Measurements from ENCODE around the gene KNDC1.
"Not testable (repeated sequence)": the region's sequence is repeated elsewhere in the genome, so short reads cannot be mapped to it uniquely, and the experiment has no call there.

Gene KNDC1

GRCh38 chr10:133141958-133142340, 18.1 kb upstream of the KNDC1 start:
- DNase-seq, result no peak

GRCh38 chr10:133142523-133143199, 17.4 kb upstream of the KNDC1 start:
- DNase-seq, result no peak

- no peak for DNase-seq
These were observed 16.9 kb upstream of the KNDC1 start for GRCh38 chr10:133143200-133143533.

DNA sequence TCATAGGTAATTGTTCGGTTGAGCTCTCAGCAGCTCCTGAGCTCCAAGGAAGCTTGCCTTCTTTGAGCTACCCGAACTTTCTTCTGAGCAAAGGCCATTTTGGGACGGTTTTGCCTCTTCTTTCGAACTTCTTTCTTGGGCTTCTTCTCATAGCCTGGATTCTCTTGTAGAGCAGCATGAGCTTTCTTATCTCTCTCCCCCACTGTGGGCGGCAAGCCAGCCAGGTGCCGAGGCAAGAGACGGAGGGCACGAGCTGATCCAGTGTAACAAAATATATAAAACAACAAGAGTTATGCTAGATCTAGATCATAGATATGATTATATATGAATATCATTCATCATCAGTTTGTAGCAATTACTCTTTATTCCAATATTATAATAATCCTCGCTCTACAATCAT, 16.5 kb upstream of the KNDC1 start:
- DNase-seq, result no peak

DNA sequence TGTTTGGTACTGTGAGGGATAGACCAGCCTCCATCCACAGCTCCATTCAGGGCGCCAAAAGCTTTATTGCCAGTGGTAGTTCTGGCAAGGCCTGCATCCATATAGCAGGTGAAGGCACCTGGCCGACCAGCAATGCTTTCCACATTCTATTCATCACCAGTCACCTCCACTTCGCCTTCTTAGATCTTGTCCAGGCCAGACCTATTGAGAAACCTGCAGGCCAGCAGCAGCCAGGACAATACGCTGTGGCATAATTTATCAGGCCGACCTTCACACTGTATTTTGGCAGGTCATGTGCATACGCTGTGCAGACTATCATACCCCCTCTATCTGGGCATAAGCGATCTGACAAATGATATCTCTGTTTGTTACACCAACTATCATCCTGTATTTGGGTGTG, 15.2 kb upstream of the KNDC1 start:
- no peak for DNase-seq

GRCh38 chr10:133150226-133150625, 9.8 kb upstream of the KNDC1 start:
- no peak for DNase-seq

GRCh38 chr10:133150656-133151055, 9.4 kb upstream of the KNDC1 start:
- DNase-seq, result no peak

DNA sequence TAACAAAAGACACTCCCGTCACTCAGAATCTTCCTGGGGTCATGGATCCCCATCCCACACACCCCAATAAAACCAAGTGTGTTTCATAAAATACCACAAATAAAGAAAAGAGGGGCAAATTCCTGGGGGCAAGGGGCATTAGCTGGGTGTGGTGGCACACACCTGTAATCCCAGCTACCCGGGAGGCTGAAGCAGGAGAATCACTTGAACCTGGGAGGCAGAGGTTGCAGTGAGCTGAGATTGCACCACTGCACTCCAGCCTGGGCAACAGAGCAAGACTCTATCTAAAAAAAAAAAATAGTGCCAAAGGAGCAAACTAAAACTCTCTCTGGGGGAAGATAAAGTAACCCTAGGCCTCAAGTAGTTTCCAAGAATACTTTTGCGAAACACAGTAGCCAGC, 8.9 kb upstream of the KNDC1 start:
- not testable (repeated sequence) for DNase-seq

GRCh38 chr10:133151543-133151972, 8.5 kb upstream of the KNDC1 start:
- DNase-seq, result no peak

DNA sequence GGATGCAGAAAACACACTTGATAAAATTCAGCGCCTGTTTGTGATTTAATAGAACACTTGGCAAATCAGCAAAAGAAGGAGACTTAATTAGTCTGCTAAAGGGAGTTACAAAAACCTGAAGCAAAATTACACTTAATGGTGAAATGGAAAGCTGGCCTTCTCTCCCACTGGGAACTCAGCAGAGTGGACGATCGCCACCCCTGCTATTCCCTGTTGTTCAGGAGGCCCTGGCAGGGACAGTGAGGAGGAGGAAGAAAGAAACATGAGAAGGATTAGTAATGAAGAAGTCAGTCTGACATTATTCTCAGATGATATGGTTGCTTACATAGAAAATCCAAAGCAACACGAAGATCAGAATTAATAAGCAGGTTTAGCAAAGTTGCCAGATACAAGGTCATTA, 5.6 kb upstream of the KNDC1 start:
- no peak for DNase-seq

GRCh38 chr10:133154996-133155778, 4.8 kb upstream of the KNDC1 start:
- no peak for DNase-seq

- no peak for DNase-seq
These were observed 3.1 kb upstream of the KNDC1 start for GRCh38 chr10:133156674-133157579.

- no peak for DNase-seq
These were observed 2.2 kb upstream of the KNDC1 start for GRCh38 chr10:133157662-133158436.

DNA sequence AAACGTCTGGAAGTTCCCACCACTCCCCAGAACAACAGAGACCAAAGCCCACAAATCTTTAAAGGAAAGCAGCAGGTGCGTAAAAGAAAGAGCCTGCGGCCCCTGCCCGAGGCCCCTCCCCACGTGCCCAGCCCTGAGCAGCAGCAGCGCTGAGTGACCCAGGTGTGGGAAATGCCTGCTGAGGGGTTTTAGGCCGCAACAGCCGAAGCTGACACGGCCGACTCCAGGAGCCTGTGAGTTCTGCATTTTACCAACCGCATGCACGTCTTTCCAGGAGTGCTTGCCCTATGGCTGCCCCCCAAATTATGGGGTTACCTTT, 1.6 kb upstream of the KNDC1 start:
- DNase-seq, result no peak

- no peak for DNase-seq
These were observed 1.0 kb upstream of the KNDC1 start for GRCh38 chr10:133158756-133159610.

DNA sequence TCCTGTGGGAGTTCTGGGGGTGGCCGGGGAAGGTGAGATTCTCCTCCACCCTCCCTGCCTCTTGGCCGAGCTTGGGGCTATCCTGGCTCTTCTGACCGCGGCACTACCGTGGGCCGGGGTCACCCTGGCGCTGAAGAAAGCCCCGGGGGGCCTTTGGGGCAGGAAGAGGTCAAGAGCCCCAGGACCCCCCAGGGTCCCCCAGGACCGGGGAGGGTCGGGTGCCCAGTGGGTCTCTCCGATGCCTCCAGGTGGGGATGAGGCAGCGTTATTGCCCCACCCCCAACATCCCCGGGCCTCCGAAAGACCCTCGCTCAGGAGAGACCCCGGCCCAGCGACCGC, 439 bp upstream of the KNDC1 start:
- DNase-seq, result no peak

GRCh38 chr10:133160826-133161471, 930 bp downstream of the KNDC1 start:
- DNase-seq, result no peak

- no peak for DNase-seq
These were observed 1.6 kb downstream of the KNDC1 start for GRCh38 chr10:133161486-133162109.

GRCh38 chr10:133162178-133162909, 2.3 kb downstream of the KNDC1 start:
- DNase-seq, result no peak

Data from NCI-H2081 treated with DMSO at 0.1 percent for 48 hours (cell line).